H1 (cell line): Measurements from ENCODE around the gene ADAMTS15. TPM values are rescaled to one million over a fixed set of nuclear protein-coding genes. Genes with fewer than 3 reads are reported as not detected.

Experiments used
- BACH1 ChIP-seq: IDR thresholded peaks from 2 replicates; pipeline ENCODE4 v1.6.1; 2012; ENCODE audit warnings: low read length, improper control_type of control experiment
- POLR2AphosphoS5 ChIP-seq: IDR thresholded peaks from 2 replicates; pipeline ENCODE4 v1.6.1; 2011; ENCODE audit warnings: low read depth, low read length
- polyA plus RNA-seq, 7 experiments: library from polyadenylated mRNA; depleted of rRNA in 3 of 7; stranded (reverse) in 5 of 7; unstranded in 2 of 7; fragments of >200 nt in 5 of 7; fragments of 200-250 nt in 2 of 7; gene quantifications; 1 replicate in 5 of 7; 2 replicates in 1 of 7; 4 replicates in 1 of 7; pipeline versions ENCODE4 v1.2.1 to v1.2.3, GENCODE V29; 2011 to 2013; ENCODE audit warnings: missing spikeins in 2 of 7, mixed read lengths in 2 of 7
- total RNA-seq: library from RNA; stranded (reverse); fragmentation: NEBNext Ultra II Directional; extraction: Animal tissue kit (Norgen Biotek cat#: 25700); gene quantifications from 2 replicates; pipeline ENCODE4 v1.2.1, GENCODE V29; 2021

Gene ADAMTS15
- total and polyA plus RNA-seq, 2 of the 8 experiments (the other 6 are each of a cell fraction or from before 2014, with no cell fraction given) = 1.7 to 4.7 TPM

DNA sequence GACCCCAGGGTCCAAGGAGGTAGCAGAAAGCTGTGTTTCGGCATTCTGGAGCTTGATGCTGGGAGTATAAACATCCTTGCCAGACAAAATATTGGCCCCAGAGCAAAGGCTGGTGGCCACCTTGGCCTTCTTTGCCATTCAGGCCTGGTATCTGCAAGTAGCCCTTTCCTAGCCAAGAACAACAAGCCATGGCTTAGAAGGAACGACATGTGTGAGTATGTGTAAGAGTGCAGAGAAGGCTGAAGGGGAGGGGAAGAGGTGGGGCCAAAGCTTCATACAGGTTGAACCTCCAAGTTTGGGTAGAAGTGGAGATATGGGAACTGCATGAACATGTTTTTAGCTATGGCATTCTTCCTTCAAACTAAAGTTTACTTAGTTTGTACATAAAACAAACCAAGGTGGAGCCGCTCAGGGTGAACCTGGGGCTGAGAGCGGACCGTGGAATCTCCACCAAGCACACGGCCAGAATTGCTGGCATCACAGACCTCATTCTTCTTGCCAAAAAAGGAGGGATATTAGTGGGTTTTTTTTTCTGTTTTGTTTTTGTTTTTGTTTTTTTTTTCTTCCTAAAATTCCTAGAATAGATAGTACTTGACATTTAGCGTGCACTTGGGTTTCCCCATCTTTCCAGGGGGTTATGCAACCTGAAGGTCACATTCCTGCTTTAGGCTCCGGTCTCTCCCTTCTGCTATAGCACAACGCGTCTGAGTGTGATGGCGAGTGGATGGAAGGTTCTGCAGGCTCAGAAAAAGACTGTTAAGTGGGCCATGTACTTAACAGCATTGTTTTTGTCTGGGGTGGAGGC is 70.9 kb downstream of the ADAMTS15 start (continued):
- TF ChIP-seq BACH1 (no peak), POLR2AphosphoS5 (no peak)
- TF ChIP-seq, all 59 proteins: peak for 0
